Posterior vena cava (tissue), 2 donors: Measurements from ENCODE around the gene GRWD1. TPM values are rescaled to one million over a fixed set of nuclear protein-coding genes. Genes with fewer than 3 reads are reported as not detected.

Source experiments
- DNase-seq: peaks from one replicate; pipeline ENCODE4 v3.0.0-alpha.2; 2020; ENCODE audit warnings: low spot score
- intact Hi-C, 2 donors: fragments of 100-400 bp; cut with DNase I; formaldehyde crosslinking; loops; one replicate each; pipeline versions ENCODE4 v1.14.1 to v1.14.2; 2022 to 2023
- total RNA-seq, 2 donors: library from RNA; stranded (reverse); fragmentation: NEBNext Ultra II Directional; extraction: Animal tissue kit (Norgen Biotek cat#: 25700); gene quantifications; one replicate each; pipeline ENCODE4 v1.2.1, GENCODE V29; 2021
- donor health status: DM: yes; HTN: yes; CAD: no.
- donor health status: DM: yes; HTN: yes; CAD: no.

Gene GRWD1
- total RNA-seq, 2 donors from 2014 or later: 21.1 to 24.2 TPM

- intact Hi-C loops: loop anchor here in 1 of 2 donors (5.0 kb wide), 1 partner anchor 80 kb away; no protein-coding TSS in a partner anchor
- no peak for DNase-seq
Measured at GRCh38 chr19:48502350-48503018, 56.7 kb downstream of the GRWD1 start.

- no peak for DNase-seq
- intact Hi-C loops: no loop called here
Measured at GRCh38 chr19:48506138-48506733, 60.5 kb downstream of the GRWD1 start.

Other genes with a start within 250 kb of the GRWD1 start
- 10 to 100 TPM; 44.0 to 54.2 TPM for gene CARD8, start 190.1 kb upstream of the GRWD1 start, total RNA-seq
- under 1 TPM; 0.37 to 0.38 TPM for gene ZNF114, start 175.9 kb upstream of the GRWD1 start, total RNA-seq
- gene EMP3, start 120.4 kb upstream of the GRWD1 start, total RNA-seq: 100 to 1,000 TPM; 120 to 297 TPM
- gene TMEM143, start 82.0 kb upstream of the GRWD1 start, total RNA-seq: 1 to 10 TPM; 5.0 to 6.3 TPM
- gene SYNGR4, start 81.6 kb upstream of the GRWD1 start, total RNA-seq: not detected
- 100 to 1,000 TPM in 1 of 2 donors, 10 to 100 TPM in 1; 94.6 to 111 TPM for gene KDELR1, start 54.4 kb upstream of the GRWD1 start, total RNA-seq
- gene GRIN2D, start 52.3 kb upstream of the GRWD1 start, total RNA-seq: 1 to 10 TPM in 1 of 2 donors, under 1 TPM in 1; 0.71 to 2.3 TPM
- under 1 TPM; 0.52 to 0.65 TPM for gene KCNJ14, start 9.6 kb downstream of the GRWD1 start, total RNA-seq
- gene CYTH2, start 23.4 kb downstream of the GRWD1 start, total RNA-seq: 10 to 100 TPM; 34.1 to 49.2 TPM
- gene LMTK3, start 65.9 kb downstream of the GRWD1 start, total RNA-seq: under 1 TPM; 0.19 to 0.57 TPM
- under 1 TPM in 1 of 2 donors, not detected in 1; 0.60 TPM for gene SULT2B1, start 106.2 kb downstream of the GRWD1 start, total RNA-seq
- not detected for gene SPACA4, start 160.8 kb downstream of the GRWD1 start, total RNA-seq
- not detected for gene FAM83E, start 169.1 kb downstream of the GRWD1 start, total RNA-seq
- 100 to 1,000 TPM; 746 to 777 TPM for gene RPL18, start 173.2 kb downstream of the GRWD1 start, total RNA-seq
- gene SPHK2, start 173.5 kb downstream of the GRWD1 start, total RNA-seq: 10 to 100 TPM in 1 of 2 donors, 1 to 10 TPM in 1; 8.5 to 12.1 TPM
- gene DBP, start 191.4 kb downstream of the GRWD1 start, total RNA-seq: 1 to 10 TPM; 1.8 to 3.6 TPM
- 1 to 10 TPM; 4.8 to 5.7 TPM for gene CA11, start 200.2 kb downstream of the GRWD1 start, total RNA-seq
- under 1 TPM; 0.28 to 0.38 TPM for gene NTN5, start 227.0 kb downstream of the GRWD1 start, total RNA-seq
- gene FUT2, start 250.0 kb downstream of the GRWD1 start, total RNA-seq: not detected